OCI-LY1 (cell line): ENCODE results near the gene TRMT44.

Experiments used
- H2AFZ ChIP-seq: fragments of 200-600 bp; sonication (generic), shearing (Covaris generic); 2 replicates; pipeline ENCODE4 v1.6.0; 2014; ENCODE audit warnings: antibody characterized with exemption, mild to moderate bottlenecking, low read length
- H3F3A ChIP-seq: fragments of 200-600 bp; sonication (generic), shearing (Covaris generic); 2 replicates; pipeline ENCODE4 v1.6.0; 2014; ENCODE audit warnings: mild to moderate bottlenecking, antibody characterized with exemption, low read length, moderate library complexity; ENCODE audit not compliant: insufficient read depth
- H3K27ac ChIP-seq: fragments of 200-600 bp; sonication (generic); 2 replicates; pipeline ENCODE4 v1.5.1; 2014; ENCODE audit warnings: low read length, mixed run types, mild to moderate bottlenecking, low read depth; ENCODE audit not compliant: poor library complexity, severe bottlenecking
- H3K27me3 ChIP-seq: fragments of 200-600 bp; sonication (generic); 2 replicates; pipeline ENCODE4 v1.6.0; 2014; ENCODE audit warnings: antibody characterized with exemption, mild to moderate bottlenecking, low read length, moderate library complexity; ENCODE audit not compliant: insufficient read depth
- H3K36me3 ChIP-seq: fragments of 200-600 bp; sonication (generic); 2 replicates; pipeline ENCODE4 v1.6.1; 2014; ENCODE audit warnings: mild to moderate bottlenecking, antibody characterized with exemption, low read length, moderate library complexity, mixed read lengths; ENCODE audit not compliant: insufficient read depth
- H3K4me1 ChIP-seq: fragments of 200-600 bp; sonication (generic); 2 replicates; pipeline ENCODE4 v1.5.1; 2014; ENCODE audit warnings: mild to moderate bottlenecking, low read length, moderate library complexity; ENCODE audit not compliant: insufficient read depth, severe bottlenecking
- H3K4me2 ChIP-seq: fragments of 200-600 bp; sonication (generic), shearing (Covaris generic); 2 replicates; pipeline ENCODE4 v1.6.1; 2014; ENCODE audit warnings: low read length
- H3K4me3 ChIP-seq: fragments of 200-600 bp; sonication (generic); 2 replicates; pipeline ENCODE4 v1.5.1; 2014; ENCODE audit warnings: low read length, low read depth, mild to moderate bottlenecking, mixed read lengths; ENCODE audit not compliant: poor library complexity, severe bottlenecking
- H3K79me2 ChIP-seq: fragments of 200-600 bp; shearing (Covaris generic); 2 replicates; pipeline ENCODE4 v1.6.1; 2016; ENCODE audit warnings: mixed run types, low read length, mixed read lengths; ENCODE audit not compliant: insufficient read depth
- H3K9ac ChIP-seq: fragments of 200-600 bp; sonication (generic), shearing (Covaris generic); 2 replicates; pipeline ENCODE4 v1.6.1; 2014; ENCODE audit warnings: mild to moderate bottlenecking, low read length, mixed read lengths
- H3K9me2 ChIP-seq: fragments of 200-600 bp; sonication (generic), shearing (Covaris generic); 2 replicates; pipeline ENCODE4 v1.6.1; 2014; ENCODE audit warnings: low read depth, mild to moderate bottlenecking, low read length, mixed read lengths
- H3K9me3 ChIP-seq: fragments of 200-600 bp; shearing (Covaris generic); 2 replicates; pipeline ENCODE4 v1.6.1; 2014; ENCODE audit warnings: low read length, mixed read lengths
- H4K20me1 ChIP-seq: fragments of 200-600 bp; sonication (generic), shearing (Covaris generic); 2 replicates; pipeline ENCODE4 v1.6.0; 2016; ENCODE audit warnings: mild to moderate bottlenecking, low read length; ENCODE audit not compliant: insufficient read depth
- CTCF ChIP-seq: fragments of 200-600 bp; sonication (generic), shearing (Covaris generic); IDR thresholded peaks from 2 replicates; pipeline ENCODE4 v1.5.1; 2017; ENCODE audit warnings: mild to moderate bottlenecking, antibody characterized with exemption, low read length, moderate library complexity, mixed read lengths
- EZH2 ChIP-seq: fragments of 200-600 bp; sonication (generic), shearing (Covaris generic); IDR thresholded peaks from 2 replicates; pipeline ENCODE4 v1.8.0; 2017; ENCODE audit warnings: borderline replicate concordance, mixed run types, mild to moderate bottlenecking, antibody characterized with exemption, low read length, moderate library complexity, mixed read lengths

TRMT44 gene

GRCh38 chr4:8411351-8412180, 29.0 kb upstream of the TRMT44 start:
- no peaks in the 10 kb centered on the region for H3K27me3 ChIP-seq
- H3K4me2 ChIP-seq: no peak overlapping the region
- H3K9me3 ChIP-seq: no peaks in the 10 kb centered on the region
- peaks cover 3% of the 10 kb centered on the region; the same call in 1 of the 2 replicates for H3K36me3 ChIP-seq
- H3K4me3 ChIP-seq: no peak overlapping the region
- TF ChIP-seq CTCF: no peak
- TF ChIP-seq EZH2: no peak
- H3K9ac ChIP-seq: no peak overlapping the region
- H4K20me1 ChIP-seq: no peaks in the 10 kb centered on the region
- H3K9me2 ChIP-seq: no peaks in the 10 kb centered on the region
- H3K27ac ChIP-seq: no peak overlapping the region
- no peak overlapping the region for H2AFZ ChIP-seq
- no peaks in the 10 kb centered on the region for H3K79me2 ChIP-seq
- no peaks in the 10 kb centered on the region for H3F3A ChIP-seq
- H3K4me1 ChIP-seq: no peaks in the 10 kb centered on the region

GRCh38 chr4:8412288-8412687, 28.3 kb upstream of the TRMT44 start:
- Histone ChIP-seq H3K27me3 (no peaks in the 10 kb centered on the region), H3K4me1 (no peaks in the 10 kb centered on the region), H3K79me2 (no peaks in the 10 kb centered on the region), H3K4me3 (no peak overlapping the region), H3K36me3 (peaks cover 3% of the 10 kb centered on the region; the same call in 1 of the 2 replicates), H4K20me1 (no peaks in the 10 kb centered on the region), H3K9ac (no peak overlapping the region), H3K9me3 (no peaks in the 10 kb centered on the region), H3F3A (no peaks in the 10 kb centered on the region), H3K4me2 (no peak overlapping the region), H2AFZ (no peak overlapping the region), H3K27ac (no peak overlapping the region), H3K9me2 (no peaks in the 10 kb centered on the region)
- TF ChIP-seq EZH2: no peak
- TF ChIP-seq CTCF: no peak

GRCh38 chr4:8414377-8414776, 26.2 kb upstream of the TRMT44 start:
- Histone ChIP-seq H3K79me2 (no peaks in the 10 kb centered on the region), H4K20me1 (no peaks in the 10 kb centered on the region), H3K4me2 (no peak overlapping the region), H3K9me3 (no peaks in the 10 kb centered on the region), H3K27ac (no peak overlapping the region), H3K27me3 (no peaks in the 10 kb centered on the region), H2AFZ (no peak overlapping the region), H3K4me1 (no peaks in the 10 kb centered on the region), H3K36me3 (peaks cover 3% of the 10 kb centered on the region; the same call in 1 of the 2 replicates), H3K9ac (no peak overlapping the region), H3K9me2 (no peaks in the 10 kb centered on the region), H3F3A (no peaks in the 10 kb centered on the region), H3K4me3 (no peak overlapping the region)
- no peak for TF ChIP-seq CTCF
- no peak for TF ChIP-seq EZH2
